IPS-18a (cell line): ENCODE results near the gene TNNT3.

Experiments
- H3K27ac ChIP-seq: one replicate; pipeline ENCODE4 v1.5.1; 2013; ENCODE audit warnings: low read length
- H3K27me3 ChIP-seq: one replicate; pipeline ENCODE4 v1.6.1; 2013; ENCODE audit warnings: mild to moderate bottlenecking, low read length; ENCODE audit not compliant: control insufficient read depth, insufficient read depth
- H3K36me3 ChIP-seq: one replicate; pipeline ENCODE4 v1.6.1; 2013; ENCODE audit warnings: low read depth, low read length; ENCODE audit not compliant: control insufficient read depth
- H3K4me1 ChIP-seq: one replicate; pipeline ENCODE4 v1.6.1; 2013; ENCODE audit warnings: low read depth, low read length; ENCODE audit not compliant: control insufficient read depth
- H3K4me3 ChIP-seq: one replicate; pipeline ENCODE4 v1.5.1; 2013; ENCODE audit warnings: low read length
- H3K9ac ChIP-seq: one replicate; pipeline ENCODE4 v1.6.1; 2013; ENCODE audit warnings: mild to moderate bottlenecking, low read length, moderate library complexity
- H3K9me3 ChIP-seq: one replicate; pipeline ENCODE4 v1.6.1; 2013; ENCODE audit warnings: low read depth, low read length; ENCODE audit not compliant: control insufficient read depth

The TNNT3 gene

GRCh38 chr11:1987024-1987423, 67.5 kb downstream of the TNNT3 start:
- H3K36me3 ChIP-seq = no peaks in the 10 kb centered on the region
- no peaks in the 10 kb centered on the region for H3K27me3 ChIP-seq
- H3K4me1 ChIP-seq = no peaks in the 10 kb centered on the region
- H3K4me3 ChIP-seq = no peak overlapping the region
- H3K9me3 ChIP-seq = no peaks in the 10 kb centered on the region
- H3K9ac ChIP-seq = no peak overlapping the region
- no peak overlapping the region for H3K27ac ChIP-seq

GRCh38 chr11:1988174-1988573, 68.7 kb downstream of the TNNT3 start:
- no peaks in the 10 kb centered on the region for H3K27me3 ChIP-seq
- no peak overlapping the region for H3K9ac ChIP-seq
- no peak overlapping the region for H3K4me3 ChIP-seq
- H3K27ac ChIP-seq = no peak overlapping the region
- H3K36me3 ChIP-seq = no peaks in the 10 kb centered on the region
- H3K4me1 ChIP-seq = no peaks in the 10 kb centered on the region
- H3K9me3 ChIP-seq = no peaks in the 10 kb centered on the region
